A673 (cell line): ENCODE measurements around the gene FGGY. TPM values are rescaled to one million over a fixed set of nuclear protein-coding genes. Genes with fewer than 3 reads are reported as not detected.

Experiments
- BruUV-seq: library from RNA; stranded (reverse); fragments of 400-500 nt; replicated peaks from 2 replicates; lab custom pipeline; 2021; lab: Mats Ljungman, UMichigan
- CTCF ChIA-PET: fragments of 300-600 bp; sonication (Branson Sonifier 250); formaldehyde crosslinking; loops from one replicate; lab custom pipeline; 2022; ENCODE audit warnings: antibody characterized with exemption; lab: Charles Lee
- POLR2A ChIA-PET: fragments of 300-600 bp; sonication (Branson Sonifier 250); formaldehyde crosslinking; loops from one replicate; lab custom pipeline; 2022; ENCODE audit warnings: antibody characterized with exemption; ENCODE audit not compliant: low non-redundant PET; lab: Charles Lee
- DNase-seq: peaks from one replicate; pipeline ENCODE4 v3.0.0-alpha.2; 2015; ENCODE audit warnings: low spot score
- H3K27ac ChIP-seq: fragments of 200-600 bp; sonication (generic); 2 replicates; pipeline ENCODE4 v1.5.1; 2016; ENCODE audit warnings: mixed run types, low read depth, mild to moderate bottlenecking, mixed read lengths, antibody characterized with exemption, low read length; ENCODE audit not compliant: poor library complexity, severe bottlenecking
- H3K27me3 ChIP-seq: fragments of 200-600 bp; sonication (generic); replicated peaks from 2 replicates; pipeline ENCODE4 v1.6.1; 2017; ENCODE audit warnings: mixed run types, low read depth, mild to moderate bottlenecking, mixed read lengths, antibody characterized with exemption, low read length; ENCODE audit not compliant: insufficient read depth, poor library complexity
- H3K36me3 ChIP-seq: fragments of 200-600 bp; sonication (generic); 2 replicates; pipeline ENCODE4 v1.6.1; 2016; ENCODE audit warnings: mixed run types, mild to moderate bottlenecking, mixed read lengths, antibody characterized with exemption, low read length; ENCODE audit not compliant: insufficient read depth, poor library complexity, severe bottlenecking
- H3K4me1 ChIP-seq: fragments of 200-600 bp; sonication (generic); 2 replicates; pipeline ENCODE4 v1.6.1; 2017; ENCODE audit warnings: mixed run types, mild to moderate bottlenecking, mixed read lengths, antibody characterized with exemption, low read length; ENCODE audit not compliant: insufficient read depth, poor library complexity, severe bottlenecking
- H3K4me3 ChIP-seq: fragments of 200-600 bp; sonication (generic); 2 replicates; pipeline ENCODE4 v1.5.1; 2016; ENCODE audit warnings: low read depth, mixed run types, mild to moderate bottlenecking, mixed read lengths, low read length; ENCODE audit not compliant: poor library complexity, severe bottlenecking
- H3K9me3 ChIP-seq: fragments of 200-600 bp; sonication (generic); 2 replicates; pipeline ENCODE4 v1.6.1; 2016; ENCODE audit warnings: mixed run types, low read depth, mild to moderate bottlenecking, mixed read lengths, antibody characterized with exemption, low read length; ENCODE audit not compliant: poor library complexity, severe bottlenecking
- EZH2 ChIP-seq: fragments of 200-600 bp; sonication (generic); IDR thresholded peaks from 2 replicates; pipeline ENCODE4 v1.6.1; 2017; ENCODE audit warnings: borderline replicate concordance, low read depth, mild to moderate bottlenecking, mixed read lengths, antibody characterized with exemption, low read length; ENCODE audit not compliant: poor library complexity, severe bottlenecking
- intact Hi-C: fragments of 100-400 bp; cut with micrococcal nuclease; formaldehyde crosslinking; loops from one replicate; pipeline ENCODE4 v1.10.0; 2022; ENCODE audit not compliant: unreplicated experiment
- total RNA-seq: library from RNA; stranded (reverse); gene quantifications from 2 replicates; pipeline ENCODE4 v1.2.3, GENCODE V29; 2021
- TF ChIP-seq, protein P1 (sequence below): fragments of 300-800, 200-600 bp; sonication (generic); conservative IDR thresholded peaks from 2 replicates; pipeline ENCODE4 v1.5.1; 2017; ENCODE audit warnings: low read depth, mild to moderate bottlenecking, antibody characterized with exemption, low read length, moderate library complexity, mixed read lengths

FGGY gene
- total RNA-seq, 1 experiment from 2014 or later = 2.6 TPM

DNA sequence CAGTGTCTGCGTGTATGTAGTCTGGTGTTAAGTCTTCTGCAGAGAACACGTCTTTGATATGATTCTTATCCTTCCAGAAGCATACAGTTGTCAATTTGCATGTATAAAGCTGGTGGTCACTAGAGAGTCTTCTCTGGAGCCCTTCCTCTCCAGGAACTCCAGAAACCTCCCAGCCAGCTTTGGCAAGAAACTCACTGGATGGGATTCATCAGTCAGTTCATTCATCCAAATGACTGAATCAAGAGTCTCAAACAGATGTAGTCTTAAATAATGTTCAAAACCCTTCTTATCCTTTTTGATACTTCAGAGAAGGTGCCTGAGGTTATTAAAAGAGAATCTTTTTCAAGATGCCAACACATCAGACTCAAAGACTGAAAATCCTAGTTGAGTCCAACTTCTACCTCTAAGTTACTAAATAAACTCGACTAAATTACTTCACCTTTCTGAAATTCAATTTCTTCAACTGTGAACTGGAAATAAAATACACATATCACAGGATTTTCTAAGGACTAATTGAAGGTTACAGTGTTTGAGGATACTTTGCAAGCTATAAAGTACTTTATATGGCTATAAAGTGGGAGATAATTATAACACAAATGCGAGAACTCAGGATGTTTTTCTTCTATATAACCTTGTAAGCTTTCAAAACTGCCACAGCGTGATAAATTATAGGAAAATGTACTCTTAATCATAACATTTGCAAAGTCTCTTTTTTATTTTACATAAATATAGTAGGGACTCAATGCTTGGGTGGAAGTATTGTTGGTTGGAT is 252.4 kb downstream of the FGGY start:
- Histone ChIP-seq H3K36me3 (no peaks in the 10 kb centered on the region), H3K27me3 (no peaks in the 10 kb centered on the region), H3K4me1 (no peaks in the 10 kb centered on the region), H3K27ac (no peak overlapping the region), H3K4me3 (no peak overlapping the region), H3K9me3 (no peaks in the 10 kb centered on the region)
- ChIA-PET POLR2A (no interaction called here), CTCF (no interaction called here)
- intact Hi-C loops = no loop called here
- DNase-seq = no peak
- no TSS peak for BruUV-seq
- TF ChIP-seq, protein P1, sequence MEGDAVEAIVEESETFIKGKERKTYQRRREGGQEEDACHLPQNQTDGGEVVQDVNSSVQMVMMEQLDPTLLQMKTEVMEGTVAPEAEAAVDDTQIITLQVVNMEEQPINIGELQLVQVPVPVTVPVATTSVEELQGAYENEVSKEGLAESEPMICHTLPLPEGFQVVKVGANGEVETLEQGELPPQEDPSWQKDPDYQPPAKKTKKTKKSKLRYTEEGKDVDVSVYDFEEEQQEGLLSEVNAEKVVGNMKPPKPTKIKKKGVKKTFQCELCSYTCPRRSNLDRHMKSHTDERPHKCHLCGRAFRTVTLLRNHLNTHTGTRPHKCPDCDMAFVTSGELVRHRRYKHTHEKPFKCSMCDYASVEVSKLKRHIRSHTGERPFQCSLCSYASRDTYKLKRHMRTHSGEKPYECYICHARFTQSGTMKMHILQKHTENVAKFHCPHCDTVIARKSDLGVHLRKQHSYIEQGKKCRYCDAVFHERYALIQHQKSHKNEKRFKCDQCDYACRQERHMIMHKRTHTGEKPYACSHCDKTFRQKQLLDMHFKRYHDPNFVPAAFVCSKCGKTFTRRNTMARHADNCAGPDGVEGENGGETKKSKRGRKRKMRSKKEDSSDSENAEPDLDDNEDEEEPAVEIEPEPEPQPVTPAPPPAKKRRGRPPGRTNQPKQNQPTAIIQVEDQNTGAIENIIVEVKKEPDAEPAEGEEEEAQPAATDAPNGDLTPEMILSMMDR = no peak
- TF ChIP-seq EZH2 = no peak

DNA sequence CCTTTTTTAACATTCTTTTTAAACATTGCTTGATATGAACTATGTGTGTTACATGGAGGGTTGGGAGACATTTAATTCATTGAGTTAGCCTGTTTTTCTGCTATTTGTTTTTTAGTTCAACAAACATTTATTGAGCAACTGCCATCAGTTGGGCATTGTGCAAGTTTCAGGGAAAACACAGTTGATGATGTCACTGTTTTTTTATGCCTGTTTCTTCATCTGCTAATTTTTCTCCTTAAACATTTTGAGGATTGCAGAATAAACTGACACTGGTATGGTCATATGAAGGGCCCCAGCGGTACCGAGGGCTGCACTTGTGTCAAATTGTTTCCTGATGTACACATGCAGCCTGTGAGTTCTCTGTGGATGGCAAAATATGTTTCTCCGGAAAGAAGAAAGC is 253.0 kb downstream of the FGGY start:
- TF ChIP-seq, protein P1 = no peak
- TF ChIP-seq EZH2 = no peak
- H3K27me3 ChIP-seq = no peaks in the 10 kb centered on the region
- no peak for DNase-seq
- no peak overlapping the region for H3K4me3 ChIP-seq
- no peaks in the 10 kb centered on the region for H3K9me3 ChIP-seq
- no TSS peak for BruUV-seq
- POLR2A ChIA-PET = no interaction called here
- intact Hi-C loops = no loop called here
- H3K4me1 ChIP-seq = no peaks in the 10 kb centered on the region
- no peaks in the 10 kb centered on the region for H3K36me3 ChIP-seq
- H3K27ac ChIP-seq = no peak overlapping the region
- CTCF ChIA-PET = no interaction called here

DNA sequence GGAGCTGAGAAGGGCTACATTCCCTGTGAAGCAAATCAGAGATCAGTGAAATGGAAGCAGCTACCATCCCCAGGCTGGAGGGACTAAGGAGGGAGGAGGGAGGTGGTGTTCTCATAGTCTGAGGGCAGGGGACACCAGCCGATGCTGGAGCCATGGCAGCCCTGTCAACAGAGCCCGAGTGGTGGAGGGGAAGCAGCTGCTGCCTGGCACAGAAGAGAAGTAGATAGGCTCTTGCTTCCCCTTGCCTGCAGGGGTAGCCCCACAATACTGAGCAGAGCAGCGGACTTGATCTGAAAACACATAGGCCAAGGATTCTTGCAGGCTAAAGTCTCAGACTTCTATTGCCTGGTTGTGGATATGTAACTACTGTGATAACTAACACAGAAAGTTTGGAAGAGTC is 255.1 kb downstream of the FGGY start:
- TF ChIP-seq EZH2 = no peak
- DNase-seq = no peak
- ChIA-PET POLR2A (no interaction called here), CTCF (no interaction called here)
- intact Hi-C loops = no loop called here
- no peak overlapping the region for H3K4me3 ChIP-seq
- H3K9me3 ChIP-seq = no peaks in the 10 kb centered on the region
- no peaks in the 10 kb centered on the region for H3K4me1 ChIP-seq
- no peaks in the 10 kb centered on the region for H3K36me3 ChIP-seq
- H3K27ac ChIP-seq = no peak overlapping the region
- H3K27me3 ChIP-seq = no peaks in the 10 kb centered on the region
- no TSS peak for BruUV-seq

DNA sequence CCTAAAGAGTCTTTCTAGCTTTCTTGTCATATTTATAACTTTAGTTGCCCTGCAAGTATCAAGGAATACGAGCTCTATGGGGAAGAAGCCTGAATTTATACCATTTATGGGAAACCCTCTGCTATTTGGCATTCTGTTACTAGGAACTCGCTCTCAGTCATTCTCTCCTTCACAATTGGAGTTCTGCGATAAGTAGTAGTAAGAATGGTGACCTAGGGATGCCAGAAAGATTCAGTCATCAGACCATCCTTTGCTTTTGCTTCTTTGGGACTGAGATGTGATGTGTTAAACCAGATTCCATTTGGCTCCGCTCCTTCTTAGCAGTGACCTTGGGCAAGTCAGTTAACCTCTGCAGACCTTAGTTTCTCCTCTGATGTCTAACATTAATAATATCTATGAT is 256.5 kb downstream of the FGGY start:
- no peaks in the 10 kb centered on the region for H3K27me3 ChIP-seq
- POLR2A ChIA-PET = no interaction called here
- intact Hi-C loops = no loop called here
- H3K27ac ChIP-seq = no peak overlapping the region
- BruUV-seq = no TSS peak
- TF ChIP-seq, protein P1 = no peak
- TF ChIP-seq EZH2 = no peak
- peaks cover 3% of the 10 kb centered on the region for H3K9me3 ChIP-seq
- CTCF ChIA-PET = no interaction called here
- no peaks in the 10 kb centered on the region for H3K4me1 ChIP-seq
- H3K4me3 ChIP-seq = no peak overlapping the region
- no peak for DNase-seq
- H3K36me3 ChIP-seq = no peaks in the 10 kb centered on the region
